Fibroblast of skin of abdomen (primary cell): ENCODE data around the gene RERE.
"Not testable (repeated sequence)": the region's sequence is repeated elsewhere in the genome, so short reads cannot be mapped to it uniquely, and the experiment has no call there.

Source experiments
- DNase-seq: peaks from one replicate; pipeline ENCODE4 v3.0.0-alpha.2; 2013

RERE gene

DNA sequence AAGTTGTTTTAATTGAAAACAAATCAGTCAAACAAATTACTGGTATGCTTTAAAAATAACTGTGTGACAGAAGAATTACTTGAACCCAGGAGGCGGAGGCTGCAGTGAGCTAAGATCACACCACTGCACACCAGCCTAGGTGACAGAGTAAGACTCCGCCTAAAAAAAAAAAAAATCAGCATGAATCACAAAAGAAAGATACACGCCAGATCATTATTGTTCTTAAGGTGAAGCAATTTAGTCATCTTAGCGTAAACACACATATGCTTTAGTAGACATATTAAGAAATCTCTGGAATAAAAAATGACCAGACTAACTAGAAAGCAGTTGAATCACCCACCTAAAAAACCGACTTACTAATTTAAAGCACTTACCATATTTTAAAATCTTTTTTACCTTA, 20.2 kb downstream of the RERE start:
- no peak for DNase-seq

DNA sequence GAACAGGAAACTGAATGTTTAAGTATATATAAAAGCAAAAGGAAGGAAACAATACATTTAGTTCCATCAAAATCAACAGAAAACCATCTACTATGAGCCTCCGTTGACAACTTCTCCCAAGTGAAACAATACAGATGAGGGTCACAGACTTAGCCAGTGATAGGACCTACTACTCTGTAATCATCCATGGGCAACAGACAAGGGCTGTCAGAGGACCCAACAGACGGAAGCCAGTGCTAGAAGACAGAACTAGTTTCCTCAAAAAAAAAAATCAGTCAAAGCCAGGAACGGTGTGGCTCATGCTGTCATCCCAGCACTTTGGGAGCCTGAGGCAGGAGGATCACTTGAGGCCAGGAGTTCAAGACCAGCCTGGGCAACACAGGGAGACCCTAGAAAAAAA, 20.6 kb downstream of the RERE start:
- no peak for DNase-seq

DNA sequence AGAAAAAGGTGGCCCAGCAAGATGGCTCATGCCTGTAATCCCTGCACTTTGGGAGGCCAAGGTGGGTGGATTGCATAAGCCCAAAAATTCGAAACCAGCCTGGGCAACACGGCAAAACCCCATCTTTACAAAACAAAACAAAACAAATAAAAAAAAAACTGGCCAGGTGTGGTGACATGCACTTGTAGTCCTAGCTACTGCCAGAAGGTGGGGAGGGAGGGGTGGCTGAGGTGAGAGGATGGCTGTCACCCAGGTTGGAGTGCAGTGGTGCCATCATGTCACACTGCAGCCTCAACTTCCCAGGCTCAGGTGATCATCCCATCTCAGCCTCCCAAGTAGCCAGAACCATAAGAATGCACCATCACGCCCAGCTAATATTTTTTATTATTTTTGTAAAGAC, 22.8 kb downstream of the RERE start:
- no peak for DNase-seq

DNA sequence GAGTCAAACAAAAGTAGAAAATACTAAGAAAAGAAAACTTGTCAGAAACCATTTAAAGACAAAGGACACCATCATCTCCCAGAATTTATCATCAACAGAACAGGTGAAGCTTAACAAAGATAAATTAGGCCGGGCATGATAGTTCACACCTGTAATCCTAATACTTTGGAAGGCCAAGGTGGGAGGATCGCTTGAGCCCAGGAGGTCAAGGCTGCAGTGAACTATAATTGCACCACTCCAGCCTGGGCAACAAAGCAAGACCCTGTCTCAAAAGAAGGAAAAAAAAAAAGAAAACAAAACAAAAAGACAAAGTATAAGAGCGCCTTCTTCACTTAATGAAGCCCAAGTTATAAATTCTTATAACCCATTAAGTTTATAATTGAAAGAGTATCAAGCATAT, 25.6 kb downstream of the RERE start:
- DNase-seq = no peak

DNA sequence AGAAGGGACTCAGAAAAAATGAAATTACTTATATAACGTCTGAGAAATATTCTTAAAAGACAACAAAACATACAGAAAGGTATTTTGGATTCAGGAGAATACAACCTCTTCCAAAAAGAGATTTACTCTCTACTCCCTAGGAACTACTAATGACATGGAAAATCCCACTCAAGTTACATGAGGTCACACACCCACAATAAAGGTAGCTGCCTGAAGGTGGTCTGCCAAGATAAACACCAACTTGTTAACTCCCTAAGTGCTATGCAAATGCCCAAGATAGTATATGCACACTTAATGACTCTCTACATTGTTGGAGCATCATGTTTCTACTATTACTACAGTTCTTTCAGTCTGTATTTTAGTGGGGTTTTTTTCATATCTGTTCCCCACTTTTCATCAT, 26.5 kb downstream of the RERE start:
- DNase-seq = no peak

DNA sequence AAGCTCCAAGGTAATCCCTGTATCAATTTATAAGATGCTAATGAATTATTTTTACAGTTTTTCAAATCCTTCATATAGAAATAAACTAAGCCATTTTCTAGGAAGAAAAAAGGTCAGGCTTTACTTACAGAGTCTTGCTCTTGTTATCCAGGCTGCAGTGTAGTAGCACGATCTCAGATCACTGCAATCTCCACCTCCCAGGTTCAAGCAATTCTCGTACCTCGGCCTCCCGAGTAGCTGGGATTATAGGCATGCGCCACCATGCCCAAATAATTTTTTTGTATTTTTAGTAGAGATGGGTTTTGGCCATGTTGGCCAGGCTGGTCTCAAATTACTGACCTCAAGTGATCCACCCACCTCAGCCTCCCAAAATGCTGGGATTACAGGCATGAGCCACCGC, 27.0 kb downstream of the RERE start:
- no peak for DNase-seq

DNA sequence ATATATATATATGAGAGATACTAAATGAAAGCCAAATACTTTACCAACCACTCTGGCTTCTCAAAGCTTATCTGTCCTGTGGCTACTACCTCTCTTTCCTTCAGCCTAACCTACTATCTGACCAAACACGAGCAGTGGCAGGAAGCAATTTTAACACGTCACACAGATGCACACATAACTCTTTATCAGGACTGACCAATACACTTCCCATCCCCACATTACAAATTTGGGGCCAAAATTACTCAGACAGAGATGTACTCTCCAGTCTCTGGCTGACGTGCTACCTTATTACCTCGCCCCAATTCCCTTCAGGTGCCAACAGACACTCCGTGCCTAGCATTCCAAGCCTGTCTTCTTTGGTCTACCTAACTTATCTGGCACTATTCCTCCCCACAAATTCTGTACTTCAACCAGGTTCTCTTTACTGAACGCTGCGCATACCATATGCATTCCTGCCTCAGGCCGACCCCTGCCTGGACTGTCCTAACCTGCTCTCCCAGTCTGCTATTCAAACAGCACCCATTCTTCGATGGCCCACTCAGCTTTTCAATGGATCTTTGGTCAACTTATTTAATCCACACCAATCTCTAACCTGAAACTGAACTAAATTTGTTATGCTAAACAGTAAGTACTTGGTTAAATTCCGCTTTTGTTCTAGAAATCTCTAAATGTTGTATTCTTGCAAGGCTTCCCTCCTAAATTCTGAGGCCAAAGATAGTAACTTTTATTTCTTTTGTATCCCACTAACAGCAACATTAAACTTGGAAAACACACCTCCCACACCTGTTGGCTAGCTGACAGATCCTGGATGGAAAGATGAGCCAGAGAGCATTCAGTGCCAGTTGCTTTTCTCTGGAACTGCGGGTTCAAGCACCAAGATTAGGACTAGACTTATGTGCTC, 27.9 kb downstream of the RERE start:
- DNase-seq = no peak

DNA sequence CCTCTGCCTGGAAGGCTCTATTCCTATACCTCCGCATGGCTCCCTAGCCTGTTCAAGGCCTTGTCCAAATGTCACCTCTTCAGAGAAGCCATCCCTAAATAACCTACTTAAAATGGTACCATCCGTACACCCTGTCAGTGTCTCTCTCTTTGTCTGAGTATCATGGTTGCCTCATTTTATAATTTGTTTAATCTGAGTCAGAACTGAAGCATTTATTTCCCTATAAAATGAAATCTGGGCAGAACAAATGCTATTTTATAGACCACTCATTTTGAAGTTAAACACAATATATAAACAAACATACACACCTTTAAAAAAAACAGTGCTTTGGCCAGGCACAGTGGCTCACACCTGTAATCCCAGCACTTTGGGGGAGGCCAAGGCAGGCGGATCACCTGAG, 30.2 kb downstream of the RERE start:
- no peak for DNase-seq

DNA sequence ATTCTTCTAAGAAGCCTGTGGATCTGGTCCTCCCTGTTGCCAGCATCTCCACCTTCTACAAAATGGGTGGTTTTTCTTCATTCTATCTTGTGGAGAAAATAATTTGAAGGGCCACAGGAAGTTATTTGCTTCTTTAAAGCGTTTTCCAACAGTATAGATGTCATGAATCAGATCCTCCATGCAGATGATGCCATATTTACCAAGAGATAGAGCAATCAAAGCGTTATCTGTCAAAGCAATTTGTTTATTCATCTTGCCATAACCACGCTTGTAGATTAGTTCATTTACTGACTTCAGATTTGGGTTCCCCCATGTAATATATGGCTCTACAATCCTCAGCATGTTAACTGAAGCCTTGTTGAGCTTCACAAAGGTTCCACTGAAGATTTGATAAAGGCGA, 31.2 kb downstream of the RERE start:
- DNase-seq = not testable (repeated sequence)

DNA sequence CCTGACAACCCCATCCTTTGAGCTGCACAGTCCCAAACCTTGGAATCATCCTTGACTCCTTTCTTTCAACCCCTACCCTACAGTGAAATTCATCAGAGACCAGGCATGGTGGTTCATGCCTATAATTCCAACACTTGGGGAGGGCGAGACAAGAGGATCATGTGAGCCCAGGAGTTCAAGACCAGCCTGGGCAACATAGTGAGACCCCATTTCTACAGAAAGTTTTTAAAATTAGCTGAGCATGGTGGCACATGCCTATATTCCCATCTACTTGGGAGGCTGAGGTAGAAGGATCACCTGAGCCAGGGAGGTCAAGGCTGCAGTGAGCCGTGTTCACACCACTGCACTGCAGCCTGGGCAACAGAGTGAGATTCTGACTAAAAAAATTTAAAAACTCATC, 34.5 kb downstream of the RERE start:
- no peak for DNase-seq

DNA sequence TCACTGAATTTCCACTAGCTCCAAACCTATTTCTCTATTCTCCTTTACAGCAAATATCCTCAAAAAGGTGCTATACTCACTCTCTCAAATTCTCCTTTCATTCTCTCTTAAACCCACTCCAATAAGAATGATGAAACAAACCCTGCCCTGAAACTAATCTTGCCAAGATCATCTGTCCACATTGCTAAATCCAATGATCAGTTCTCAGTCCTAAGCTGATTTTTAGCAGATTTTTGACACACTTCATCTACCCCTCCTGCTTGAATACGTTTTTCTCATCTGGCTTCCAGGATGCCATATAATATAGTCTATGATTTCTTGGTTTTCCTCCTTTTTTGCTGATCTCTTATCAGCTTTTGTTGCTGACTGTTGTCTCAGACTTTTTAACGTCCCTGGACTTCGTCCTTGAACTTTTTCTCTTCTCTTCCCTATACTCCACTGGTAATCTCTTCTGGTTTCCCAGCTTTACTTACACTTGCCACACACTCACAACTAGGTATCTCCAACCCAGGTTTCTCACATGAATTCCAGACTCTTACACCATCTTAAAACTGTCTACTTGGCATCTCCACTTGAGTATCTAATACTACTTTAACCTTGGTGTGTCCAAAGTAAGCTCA, 35.3 kb downstream of the RERE start:
- no peak for DNase-seq

DNA sequence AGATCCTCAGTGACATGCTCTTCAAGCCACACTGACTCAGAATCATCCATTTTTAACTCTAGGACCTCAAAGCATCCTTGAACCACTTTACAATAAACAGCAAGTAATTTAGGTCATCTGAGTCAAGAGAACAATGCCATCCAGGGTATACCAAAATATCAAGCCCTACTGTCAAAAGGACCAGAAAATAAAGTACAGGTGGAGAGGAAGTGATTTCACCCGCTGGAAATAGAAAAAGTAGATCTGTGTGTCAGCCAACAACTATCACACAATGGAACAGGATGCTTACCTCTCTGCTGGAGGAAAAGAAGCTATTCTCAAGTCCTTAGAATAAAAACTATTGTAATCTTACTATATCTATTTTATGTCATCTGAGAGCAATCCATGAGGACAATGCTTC, 37.0 kb downstream of the RERE start:
- DNase-seq = no peak

DNA sequence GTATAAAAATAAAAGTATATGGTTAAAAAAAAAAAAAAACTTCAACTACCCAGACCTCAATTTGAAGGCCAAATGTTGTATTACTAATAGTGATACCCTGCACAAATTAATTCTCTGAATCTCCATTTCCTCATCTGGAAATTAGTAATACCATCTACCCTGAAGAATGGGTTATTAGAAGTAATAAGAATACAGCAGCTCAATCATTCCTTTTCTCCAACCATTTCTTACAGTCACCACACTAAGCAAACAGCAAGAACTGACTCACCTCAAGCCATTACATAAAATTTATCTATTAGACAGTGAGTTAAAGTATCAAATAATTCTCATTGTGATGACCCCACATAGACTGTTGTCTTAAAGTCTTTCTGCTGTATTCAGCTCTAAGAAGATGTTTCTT, 39.6 kb downstream of the RERE start:
- no peak for DNase-seq

DNA sequence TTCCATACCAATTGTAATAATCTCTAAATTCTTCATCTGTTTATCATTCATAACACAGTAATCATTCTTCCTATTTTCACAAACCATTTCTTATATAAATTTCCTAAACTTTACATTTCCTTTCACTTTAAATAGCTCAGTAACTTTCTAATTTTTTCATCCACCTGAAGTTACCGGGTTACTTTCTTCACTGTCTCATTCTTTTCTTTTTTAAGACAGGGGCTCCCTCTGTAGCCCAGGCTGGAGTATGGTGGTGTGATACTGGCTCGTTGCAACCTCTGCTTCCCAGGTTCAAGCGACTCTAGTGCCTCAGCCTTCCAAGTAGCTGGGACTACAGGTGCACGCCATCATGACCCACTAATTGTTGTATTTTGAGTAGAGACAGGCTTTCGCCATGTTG, 41.3 kb downstream of the RERE start:
- DNase-seq = no peak

DNA sequence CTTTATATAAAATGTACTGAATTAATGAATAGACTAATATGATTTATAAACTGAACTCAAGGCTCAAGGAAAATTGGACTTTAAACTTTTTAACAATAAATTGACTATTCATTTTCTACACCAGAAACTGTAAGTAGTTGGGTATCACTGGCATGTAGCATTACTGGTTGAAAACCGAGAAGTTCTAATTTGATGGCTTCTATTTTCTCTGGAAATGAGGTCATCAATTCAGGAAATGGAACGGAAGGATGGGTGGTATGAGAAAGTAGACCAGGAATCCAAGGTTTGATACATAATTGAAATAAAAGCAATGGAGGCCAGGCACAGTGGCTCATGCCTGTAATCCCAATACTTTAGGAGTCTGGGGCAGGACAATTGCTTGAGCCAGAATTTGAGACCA, 50.4 kb downstream of the RERE start:
- no peak for DNase-seq

DNA sequence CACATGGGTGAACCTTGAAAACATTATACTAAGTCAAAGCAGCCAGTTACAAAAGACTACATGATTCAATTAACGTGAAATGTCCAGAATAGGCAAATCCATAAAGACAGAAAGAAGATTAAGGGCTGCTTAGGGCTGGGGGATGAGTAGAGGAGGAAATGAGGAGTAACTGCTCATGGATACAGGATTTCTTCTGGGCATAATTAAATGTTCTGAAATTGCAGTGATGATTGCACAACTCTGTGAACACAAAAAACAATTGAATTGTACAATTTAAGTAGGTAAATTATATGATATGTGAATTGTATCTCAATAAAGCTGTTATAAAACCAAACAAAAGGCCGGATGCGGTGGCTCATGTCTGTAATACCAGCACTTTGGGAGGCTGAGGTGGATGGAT, 52.2 kb downstream of the RERE start:
- DNase-seq = peak; percentile 5

DNA sequence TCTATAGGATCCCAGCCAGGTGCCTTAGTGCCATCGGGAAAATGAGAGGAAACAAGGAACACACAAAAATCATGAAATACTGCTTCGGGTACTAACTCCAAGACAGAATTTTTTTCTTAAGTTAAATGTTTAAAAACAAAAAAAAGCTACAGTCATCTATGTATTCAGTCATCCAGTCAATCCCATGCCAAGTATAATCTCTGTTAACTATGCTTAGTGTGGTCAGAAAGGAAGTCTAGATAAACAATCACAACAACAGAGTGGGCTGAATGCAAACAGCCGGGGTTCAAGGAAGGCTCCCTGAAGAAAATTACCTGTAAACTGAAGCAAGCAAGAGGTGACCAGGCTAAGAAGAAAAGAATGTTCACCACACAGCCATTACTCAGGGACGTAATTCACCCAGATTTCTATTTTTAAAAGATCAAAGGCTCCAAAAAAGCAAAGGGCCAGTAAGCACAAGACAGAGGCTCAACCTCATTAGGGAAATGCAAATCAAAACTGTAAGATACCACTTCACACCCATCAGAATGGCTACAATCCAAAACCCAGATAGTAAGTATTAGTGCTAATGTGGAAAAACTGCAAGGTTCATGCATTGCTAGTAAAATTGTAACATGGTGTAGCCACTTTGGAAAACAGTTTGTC, 53.0 kb downstream of the RERE start:
- no peak for DNase-seq

DNA sequence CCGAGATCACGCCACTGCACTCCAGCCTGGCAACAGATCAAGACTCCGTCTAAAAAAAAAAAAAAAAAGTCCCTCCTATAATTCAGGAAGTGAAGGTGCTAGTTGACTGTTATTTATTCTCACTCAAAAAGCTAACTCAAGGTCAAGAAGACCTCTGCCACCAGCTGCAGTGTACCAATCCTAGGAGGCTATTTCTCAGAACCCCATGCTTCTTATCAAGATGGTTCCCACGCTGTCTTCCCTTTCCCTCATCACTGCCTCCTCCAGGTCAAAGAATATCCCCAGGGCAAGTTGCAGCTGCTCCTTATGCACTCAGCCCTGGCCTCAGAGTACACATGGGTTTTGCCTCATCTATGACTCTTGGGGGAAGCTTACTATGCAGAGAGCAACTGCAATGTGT, 53.6 kb downstream of the RERE start:
- no peak for DNase-seq

DNA sequence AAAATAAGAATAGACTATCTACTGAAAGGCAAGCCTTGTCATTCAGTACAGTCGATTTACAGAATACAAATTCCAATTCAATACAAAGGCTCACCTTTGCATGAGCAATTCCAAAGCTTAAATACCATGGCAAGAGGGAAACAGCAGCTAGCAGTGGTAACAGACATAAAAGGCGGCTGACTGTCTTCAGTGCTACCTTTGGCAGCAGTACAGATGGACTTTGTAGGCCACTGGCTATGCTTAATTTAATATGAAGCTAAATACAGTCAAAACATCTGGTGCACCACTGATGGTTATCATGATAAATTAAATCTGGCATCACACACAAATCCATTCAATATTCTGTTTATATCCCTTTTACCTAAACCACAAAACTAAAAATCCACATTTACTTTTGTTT, 62.4 kb downstream of the RERE start:
- DNase-seq = no peak

DNA sequence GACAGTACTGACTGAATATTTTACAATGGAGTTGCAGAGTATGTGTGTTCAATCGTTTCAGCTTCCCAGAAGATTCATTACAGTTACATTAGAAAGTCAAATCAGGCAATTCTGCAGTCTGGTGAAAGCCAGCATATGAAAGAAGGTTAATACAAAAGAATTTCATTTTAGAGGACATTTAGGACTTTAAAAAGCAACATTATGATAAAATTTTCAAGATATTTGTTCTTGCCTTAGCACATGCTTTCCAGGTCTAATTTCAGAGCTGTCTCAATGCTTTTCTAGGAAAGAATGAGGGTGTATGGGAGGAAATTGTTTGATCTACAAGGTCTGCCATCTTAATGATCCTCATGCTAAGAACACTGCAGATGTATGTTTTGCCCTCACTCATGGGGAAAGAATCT, 63.2 kb downstream of the RERE start:
- no peak for DNase-seq

DNA sequence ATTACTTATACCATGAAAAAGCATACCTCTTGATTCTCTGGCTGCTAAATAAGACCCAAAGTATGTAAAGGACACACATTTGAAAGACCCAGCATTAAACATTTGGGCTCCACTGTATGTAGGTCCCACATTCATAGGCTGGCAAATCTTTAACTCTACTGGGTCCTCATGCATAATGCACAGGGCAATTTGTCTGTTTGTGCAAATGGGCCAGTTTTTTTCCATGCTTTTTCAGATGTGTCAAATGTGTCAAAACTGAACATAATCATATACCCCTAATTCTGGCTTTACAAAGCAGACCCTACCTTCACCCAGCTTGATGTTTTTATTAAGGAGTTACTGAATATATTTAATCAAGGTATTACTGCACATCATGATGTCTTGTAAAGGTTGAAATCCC, 63.7 kb downstream of the RERE start:
- no peak for DNase-seq

DNA sequence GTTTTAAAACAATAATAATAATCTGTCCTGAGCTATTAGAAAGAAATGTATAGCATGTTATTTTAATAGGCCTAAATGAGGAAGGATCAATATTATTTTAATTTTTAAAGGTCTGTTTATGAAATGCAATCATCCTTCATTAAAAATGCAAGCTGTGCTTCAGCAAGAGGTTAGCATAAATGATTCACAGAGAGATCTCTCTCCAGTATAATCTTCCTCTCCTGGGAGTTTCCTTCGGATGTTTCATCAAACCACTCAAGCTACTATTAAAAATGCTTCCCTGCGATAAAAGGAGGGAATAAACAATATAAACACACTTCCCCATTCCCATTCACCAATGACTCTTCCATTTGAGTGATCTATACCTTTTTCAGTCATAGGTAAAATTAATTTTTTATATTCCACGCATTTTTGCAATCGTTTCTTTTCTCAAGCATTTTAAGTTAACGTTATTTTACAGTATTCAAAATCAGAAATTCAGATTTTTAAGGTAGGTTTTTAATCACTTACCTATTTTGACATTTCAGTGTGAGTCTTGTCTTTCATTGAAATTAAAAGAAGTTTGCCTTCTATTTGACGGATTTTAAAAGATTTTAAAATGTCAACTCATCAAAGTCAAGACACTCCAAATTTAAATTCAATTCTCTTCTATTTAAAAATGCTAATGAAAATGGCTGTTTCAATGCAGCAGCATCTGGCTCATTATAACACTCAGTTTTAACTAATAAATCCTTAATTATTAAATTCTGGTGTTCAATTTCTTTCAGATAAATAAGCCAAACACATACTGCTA, 64.3 kb downstream of the RERE start:
- no peak for DNase-seq

DNA sequence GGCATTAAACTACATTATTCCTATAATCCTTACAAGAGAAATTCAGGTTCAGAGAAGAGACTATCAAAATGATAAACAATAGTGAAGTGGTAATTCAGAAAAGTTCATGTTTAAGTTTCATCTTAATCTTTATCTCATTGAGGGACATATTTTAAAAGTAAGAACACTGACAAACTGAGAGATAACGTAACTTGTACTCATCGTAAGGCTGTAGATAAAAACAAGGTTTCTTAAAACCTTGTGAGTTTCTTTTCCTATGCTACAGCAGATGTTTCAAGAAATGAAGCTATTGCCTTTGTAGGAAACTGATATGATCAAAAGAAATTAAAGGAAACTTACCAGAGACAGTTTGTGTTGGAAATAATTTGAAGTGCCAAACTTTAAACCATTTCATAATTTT, 65.0 kb downstream of the RERE start:
- DNase-seq = no peak
